ENCODE data around the gene ERCC2.

The ERCC2 gene

GRCh38 chr19:45350477-45351058 is 19.8 kb downstream of the ERCC2 start:
- CTCF ChIA-PET, result interaction anchor here (0.6 kb wide), 1 partner anchor 1638 kb away, joined by 3 read pairs; no protein-coding TSS in a partner anchor
- no peak for DNase-seq (ENCODE audit: extremely low spot score)
- TF ChIP-seq NFRKB (IDR thresholded peaks at IDR 0.05) (no peak), SUZ12 (IDR thresholded peaks at IDR 0.05) (no peak), LEF1 (IDR thresholded peaks at IDR 0.05; ENCODE audit: borderline replicate concordance) (no peak), ELF4 (IDR thresholded peaks at IDR 0.05) (no peak), ARNT (IDR thresholded peaks at IDR 0.05) (no peak)
- POLR2A ChIA-PET, result no interaction called here

GRCh38 chr19:45349430-45349941 is 20.9 kb downstream of the ERCC2 start:
- POLR2A ChIA-PET, result no interaction called here
- no peak for TF ChIP-seq NFRKB (IDR thresholded peaks at IDR 0.05)
- TF ChIP-seq FOXA1 (IDR thresholded peaks at IDR 0.05), result no peak
- no peak for TF ChIP-seq CTBP1 (IDR thresholded peaks at IDR 0.05; ENCODE audit: borderline replicate concordance)
- TF ChIP-seq L3MBTL2 (conservative IDR thresholded peaks at IDR 0.05), result no peak
- no peak for TF ChIP-seq ZNF384 (IDR thresholded peaks at IDR 0.05)
- TF ChIP-seq BHLHE40 (IDR thresholded peaks at IDR 0.05; ENCODE audit: borderline replicate concordance), result no peak
- TF ChIP-seq TARDBP (IDR thresholded peaks at IDR 0.05), result no peak
- no peak for TF ChIP-seq LEF1 (IDR thresholded peaks at IDR 0.05; ENCODE audit: borderline replicate concordance)
- TF ChIP-seq ARNT (IDR thresholded peaks at IDR 0.05), result no peak
- TF ChIP-seq SUZ12 (IDR thresholded peaks at IDR 0.05), result no peak
- TF ChIP-seq FOXM1 (IDR thresholded peaks at IDR 0.05; ENCODE audit: borderline replicate concordance), result no peak
- TF ChIP-seq HDGF (IDR thresholded peaks at IDR 0.05; ENCODE audit: borderline replicate concordance), result no peak
- TF ChIP-seq SP1 (IDR thresholded peaks at IDR 0.05), result no peak
- no peak for TF ChIP-seq ELF4 (IDR thresholded peaks at IDR 0.05)
- no peak for TF ChIP-seq PKNOX1 (IDR thresholded peaks at IDR 0.05)
- no peak for TF ChIP-seq FOXK2 (IDR thresholded peaks at IDR 0.05)
- CTCF ChIA-PET, result interaction anchor here (0.6 kb wide), 1 partner anchor 312 kb away, joined by 3 read pairs; no protein-coding TSS in a partner anchor
- no peak for DNase-seq (ENCODE audit: extremely low spot score)

- no peak for DNase-seq (ENCODE audit: extremely low spot score)
- POLR2A ChIA-PET, result no interaction called here
- no peak for TF ChIP-seq FOXK2 (IDR thresholded peaks at IDR 0.05)
- TF ChIP-seq TARDBP (IDR thresholded peaks at IDR 0.05), result no peak
- no peak for TF ChIP-seq CTBP1 (IDR thresholded peaks at IDR 0.05; ENCODE audit: borderline replicate concordance)
- TF ChIP-seq HDGF (IDR thresholded peaks at IDR 0.05; ENCODE audit: borderline replicate concordance), result no peak
- no peak for TF ChIP-seq FOXM1 (IDR thresholded peaks at IDR 0.05; ENCODE audit: borderline replicate concordance)
- TF ChIP-seq ELF4 (IDR thresholded peaks at IDR 0.05), result no peak
- no peak for TF ChIP-seq SUZ12 (IDR thresholded peaks at IDR 0.05)
- no peak for TF ChIP-seq BHLHE40 (IDR thresholded peaks at IDR 0.05; ENCODE audit: borderline replicate concordance)
- TF ChIP-seq L3MBTL2 (conservative IDR thresholded peaks at IDR 0.05), result no peak
- no peak for TF ChIP-seq FOXA1 (IDR thresholded peaks at IDR 0.05)
- no peak for TF ChIP-seq LEF1 (IDR thresholded peaks at IDR 0.05; ENCODE audit: borderline replicate concordance)
- no peak for TF ChIP-seq PKNOX1 (IDR thresholded peaks at IDR 0.05)
- TF ChIP-seq SP1 (IDR thresholded peaks at IDR 0.05), result no peak
- TF ChIP-seq NFRKB (IDR thresholded peaks at IDR 0.05), result no peak
- no peak for TF ChIP-seq ARNT (IDR thresholded peaks at IDR 0.05)
- no peak for TF ChIP-seq ZNF384 (IDR thresholded peaks at IDR 0.05)
- CTCF ChIA-PET, result no interaction called here
Measured at GRCh38 chr19:45349126-45349415, 21.3 kb downstream of the ERCC2 start.

- ChIA-PET POLR2A (no interaction called here), CTCF (no interaction called here)
- TF ChIP-seq FOXA1 (IDR thresholded peaks at IDR 0.05) (no peak), FOXK2 (IDR thresholded peaks at IDR 0.05) (no peak), BHLHE40 (IDR thresholded peaks at IDR 0.05; ENCODE audit: borderline replicate concordance) (no peak), PKNOX1 (IDR thresholded peaks at IDR 0.05) (no peak), NFRKB (IDR thresholded peaks at IDR 0.05) (no peak), ZNF384 (IDR thresholded peaks at IDR 0.05) (no peak), CTBP1 (IDR thresholded peaks at IDR 0.05; ENCODE audit: borderline replicate concordance) (no peak), LEF1 (IDR thresholded peaks at IDR 0.05; ENCODE audit: borderline replicate concordance) (no peak)
Measured at GRCh38 chr19:45348367-45349125, 21.8 kb downstream of the ERCC2 start.

GRCh38 chr19:45347570-45348366 is 22.6 kb downstream of the ERCC2 start:
- CTCF ChIA-PET, result no interaction called here
- no peak for DNase-seq (ENCODE audit: extremely low spot score)
- TF ChIP-seq ARNT (IDR thresholded peaks at IDR 0.05) (no peak), SP1 (IDR thresholded peaks at IDR 0.05) (no peak), BHLHE40 (IDR thresholded peaks at IDR 0.05; ENCODE audit: borderline replicate concordance) (no peak), ELF4 (IDR thresholded peaks at IDR 0.05) (no peak), CTBP1 (IDR thresholded peaks at IDR 0.05; ENCODE audit: borderline replicate concordance) (no peak), SUZ12 (IDR thresholded peaks at IDR 0.05) (no peak), NFRKB (IDR thresholded peaks at IDR 0.05) (no peak), TARDBP (IDR thresholded peaks at IDR 0.05) (no peak), PKNOX1 (IDR thresholded peaks at IDR 0.05) (no peak), FOXK2 (IDR thresholded peaks at IDR 0.05) (no peak), FOXM1 (IDR thresholded peaks at IDR 0.05; ENCODE audit: borderline replicate concordance) (no peak), HDGF (IDR thresholded peaks at IDR 0.05; ENCODE audit: borderline replicate concordance) (no peak), LEF1 (IDR thresholded peaks at IDR 0.05; ENCODE audit: borderline replicate concordance) (no peak), ZNF384 (IDR thresholded peaks at IDR 0.05) (no peak), L3MBTL2 (conservative IDR thresholded peaks at IDR 0.05) (no peak)
- POLR2A ChIA-PET, result no interaction called here

More at GRCh38 chr19:45348367-45349125, 21.8 kb downstream of the ERCC2 start:
- DNase-seq (ENCODE audit: extremely low spot score), result no peak

Measured in HEK293T (cell line).